ENCODE measurements around the gene SURF4. TPM values are rescaled to one million over a fixed set of nuclear protein-coding genes. Genes with fewer than 3 reads are reported as not detected.
A peak's percentile ranks its signal among the peaks of the same experiment; 100 is the strongest.
"Not testable (repeated sequence)": the region's sequence is repeated elsewhere in the genome, so short reads cannot be mapped to it uniquely, and the experiment has no call there.

SURF4 gene
- polyA plus RNA-seq, 1 experiment: 296 TPM

DNA sequence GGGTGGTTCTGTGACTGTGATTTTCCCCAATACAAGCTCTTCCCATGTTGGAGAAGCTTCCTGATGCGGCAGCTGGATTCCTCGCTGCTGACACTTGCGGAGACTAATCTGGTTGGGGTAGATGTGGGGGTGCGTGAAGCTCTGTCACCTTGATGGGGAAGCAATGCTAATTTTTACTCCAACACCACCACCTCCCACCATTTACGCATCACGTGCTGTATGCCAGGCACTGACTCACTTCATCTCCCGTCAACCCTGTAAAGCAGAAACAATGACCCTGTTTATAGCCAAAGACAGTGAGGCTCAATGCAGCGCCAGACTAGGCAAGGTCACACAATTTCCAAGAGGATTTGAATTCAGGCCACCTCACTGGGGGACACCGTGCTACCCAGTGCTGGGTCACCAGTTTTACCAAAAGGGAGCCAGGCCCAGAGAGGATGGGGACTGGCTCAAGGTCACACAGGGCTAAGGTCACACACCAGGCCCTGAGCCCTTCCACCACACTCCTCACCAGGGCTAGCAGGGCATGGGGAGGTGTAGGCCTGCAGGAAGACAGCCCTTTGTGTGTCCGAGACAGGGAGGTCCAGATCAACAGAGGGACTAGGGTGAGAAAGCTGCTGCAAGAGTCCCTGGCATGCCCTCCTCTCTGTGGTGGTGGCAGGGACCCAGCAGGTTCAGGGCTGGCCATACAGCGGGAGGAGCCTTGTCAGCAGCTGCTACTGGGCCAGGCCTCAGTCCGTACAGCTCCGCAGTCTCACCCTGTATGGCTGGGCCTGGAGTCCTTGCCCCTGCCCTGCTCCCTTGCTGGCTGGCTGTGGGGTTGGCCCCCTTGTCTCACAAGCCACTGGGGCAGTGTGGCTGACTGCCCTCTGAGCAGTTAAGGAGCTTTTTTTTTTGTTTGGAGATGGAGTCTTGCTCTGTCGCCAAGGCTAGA lies 3.6 kb upstream of the SURF4 start:
- Histone ChIP-seq H3K4me3 (ENCODE audit: low read depth, low read length) (no peak overlapping the region), H3K27ac (ENCODE audit: low read depth, low read length) (no peak overlapping the region), H3K9me3 (ENCODE audit: control insufficient read depth, insufficient read depth, low read length) (peaks cover 6% of the 10 kb centered on the region), H3K27me3 (ENCODE audit: control insufficient read depth, insufficient read depth, low read length) (no peaks in the 10 kb centered on the region)
- POLR2A ChIA-PET: no interaction called here
- TF ChIP-seq, protein P1, sequence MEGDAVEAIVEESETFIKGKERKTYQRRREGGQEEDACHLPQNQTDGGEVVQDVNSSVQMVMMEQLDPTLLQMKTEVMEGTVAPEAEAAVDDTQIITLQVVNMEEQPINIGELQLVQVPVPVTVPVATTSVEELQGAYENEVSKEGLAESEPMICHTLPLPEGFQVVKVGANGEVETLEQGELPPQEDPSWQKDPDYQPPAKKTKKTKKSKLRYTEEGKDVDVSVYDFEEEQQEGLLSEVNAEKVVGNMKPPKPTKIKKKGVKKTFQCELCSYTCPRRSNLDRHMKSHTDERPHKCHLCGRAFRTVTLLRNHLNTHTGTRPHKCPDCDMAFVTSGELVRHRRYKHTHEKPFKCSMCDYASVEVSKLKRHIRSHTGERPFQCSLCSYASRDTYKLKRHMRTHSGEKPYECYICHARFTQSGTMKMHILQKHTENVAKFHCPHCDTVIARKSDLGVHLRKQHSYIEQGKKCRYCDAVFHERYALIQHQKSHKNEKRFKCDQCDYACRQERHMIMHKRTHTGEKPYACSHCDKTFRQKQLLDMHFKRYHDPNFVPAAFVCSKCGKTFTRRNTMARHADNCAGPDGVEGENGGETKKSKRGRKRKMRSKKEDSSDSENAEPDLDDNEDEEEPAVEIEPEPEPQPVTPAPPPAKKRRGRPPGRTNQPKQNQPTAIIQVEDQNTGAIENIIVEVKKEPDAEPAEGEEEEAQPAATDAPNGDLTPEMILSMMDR (IDR thresholded peaks at IDR 0.05; ENCODE audit: low read depth, low read length): no peak
- CTCF ChIA-PET: interaction anchor here (1.2 kb wide), 1 partner anchor 108 kb away, joined by 4 read pairs; no protein-coding TSS in a partner anchor
- no peak for DNase-seq (ENCODE audit: low read depth, low spot score)

DNA sequence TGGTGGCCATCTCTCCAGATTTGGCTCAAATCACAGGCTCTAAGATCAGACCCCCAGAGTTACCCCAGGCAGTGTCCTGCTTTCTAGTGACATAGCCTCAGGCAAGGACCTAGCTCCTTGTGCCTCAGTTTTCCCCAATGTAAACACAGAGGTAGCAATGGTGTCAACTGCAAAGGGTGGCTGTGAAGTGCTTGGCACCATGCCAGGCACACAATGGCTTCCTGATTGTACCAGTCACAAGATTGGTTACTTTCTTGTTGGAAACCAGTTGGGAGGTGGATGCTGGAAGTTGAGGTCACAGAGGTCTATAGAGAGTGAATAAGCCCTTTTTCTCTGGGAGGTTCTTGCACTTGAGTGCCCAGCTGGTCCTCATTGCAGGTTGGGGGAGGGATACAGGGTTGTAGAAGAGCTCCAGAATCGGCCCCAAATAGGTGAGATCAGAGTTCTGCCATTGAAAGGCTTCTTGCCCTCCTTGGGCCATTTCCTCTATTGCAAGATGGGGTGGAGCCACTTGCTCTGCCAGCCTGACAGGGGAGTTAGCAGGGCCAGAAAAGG lies 2.6 kb upstream of the SURF4 start:
- TF ChIP-seq, protein P1 (IDR thresholded peaks at IDR 0.05; ENCODE audit: low read depth, low read length): no peak
- DNase-seq (ENCODE audit: low read depth, low spot score): no peak
- ChIA-PET CTCF (interaction anchor here (1.2 kb wide), 1 partner anchor 108 kb away, joined by 4 read pairs; no protein-coding TSS in a partner anchor), POLR2A (interaction anchor here (1.1 kb wide), 1 partner anchor 81 kb away, joined by 4 read pairs; the partner anchor contains the start of gene CACFD1)
- Histone ChIP-seq H3K27ac (ENCODE audit: low read depth, low read length) (no peak overlapping the region), H3K4me3 (ENCODE audit: low read depth, low read length) (no peak overlapping the region), H3K27me3 (ENCODE audit: control insufficient read depth, insufficient read depth, low read length) (no peaks in the 10 kb centered on the region), H3K9me3 (ENCODE audit: control insufficient read depth, insufficient read depth, low read length) (peaks cover 6% of the 10 kb centered on the region)

DNA sequence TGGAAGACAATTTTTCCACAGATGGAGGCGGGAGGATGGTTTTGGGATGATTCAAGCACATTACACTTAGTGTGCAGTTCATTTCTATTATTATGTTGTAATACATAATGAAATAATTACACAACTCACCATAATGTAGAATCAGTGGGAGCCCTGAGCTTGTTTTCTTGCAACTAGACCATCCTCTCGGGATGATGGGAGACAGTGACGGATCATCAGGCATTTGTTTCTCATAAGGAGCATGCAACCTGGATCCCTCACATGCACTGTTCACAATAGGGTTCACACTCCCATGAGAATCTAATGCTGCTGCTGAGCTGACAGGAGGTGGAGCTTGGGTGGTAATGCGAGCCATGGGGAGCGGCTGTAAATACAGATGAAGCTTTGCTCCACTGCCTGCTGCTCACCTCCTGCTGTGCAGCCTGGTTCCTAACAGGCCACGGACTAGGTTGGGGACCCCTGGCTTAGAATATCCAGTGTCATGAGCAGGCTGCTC lies 1.9 kb upstream of the SURF4 start:
- no peak overlapping the region for H3K4me3 ChIP-seq (ENCODE audit: low read depth, low read length)
- TF ChIP-seq, protein P1 (IDR thresholded peaks at IDR 0.05; ENCODE audit: low read depth, low read length): no peak
- no peak overlapping the region for H3K27ac ChIP-seq (ENCODE audit: low read depth, low read length)
- H3K9me3 ChIP-seq (ENCODE audit: control insufficient read depth, insufficient read depth, low read length): peaks cover 6% of the 10 kb centered on the region
- CTCF ChIA-PET: interaction anchor here (0.9 to 1.7 kb wide), 3 partner anchors 17 to 60 kb away, joined by 3 to 4 read pairs (median 4); no protein-coding TSS in a partner anchor
- POLR2A ChIA-PET: interaction anchor here (1.0 to 1.1 kb wide), 2 partner anchors 30 to 82 kb away, joined by 3 to 4 read pairs; partner anchors contain the start of genes CACFD1, MED22 and RPL7A
- H3K27me3 ChIP-seq (ENCODE audit: control insufficient read depth, insufficient read depth, low read length): no peaks in the 10 kb centered on the region
- DNase-seq (ENCODE audit: low read depth, low spot score): no peak

DNA sequence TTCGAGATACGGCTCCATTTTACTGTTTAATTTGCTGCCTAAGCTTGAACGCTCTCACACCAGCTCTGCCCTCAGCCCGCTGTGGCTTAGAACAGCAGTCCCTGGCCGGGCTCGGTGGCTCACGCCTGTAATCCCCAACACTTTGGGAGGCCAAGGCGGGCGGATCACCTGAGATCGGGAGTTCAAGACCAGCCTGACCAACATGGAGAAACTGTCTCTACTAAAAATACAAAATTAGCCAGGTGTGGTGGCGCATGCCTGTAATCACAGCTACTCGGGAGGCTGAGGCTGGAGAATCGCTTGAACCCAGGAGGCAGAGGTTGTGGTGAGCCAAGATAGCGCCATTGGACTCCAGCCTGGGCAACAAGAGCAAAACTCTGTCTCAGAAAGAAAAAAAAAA lies 1.4 kb upstream of the SURF4 start:
- H3K27me3 ChIP-seq (ENCODE audit: control insufficient read depth, insufficient read depth, low read length); H3K4me3 ChIP-seq (ENCODE audit: low read depth, low read length); H3K9me3 ChIP-seq (ENCODE audit: control insufficient read depth, insufficient read depth, low read length); H3K27ac ChIP-seq (ENCODE audit: low read depth, low read length); DNase-seq (ENCODE audit: low read depth, low spot score): not testable (repeated sequence)
- POLR2A ChIA-PET: interaction anchor here (0.8 to 1.1 kb wide), 3 partner anchors 29 to 347 kb away, joined by 3 to 6 read pairs (median 4); partner anchors contain the start of genes CACFD1, GTF3C5, MED22 and RPL7A
- CTCF ChIA-PET: interaction anchor here (0.9 to 1.7 kb wide), 3 partner anchors 18 to 61 kb away, joined by 3 to 4 read pairs (median 4); no protein-coding TSS in a partner anchor

DNA sequence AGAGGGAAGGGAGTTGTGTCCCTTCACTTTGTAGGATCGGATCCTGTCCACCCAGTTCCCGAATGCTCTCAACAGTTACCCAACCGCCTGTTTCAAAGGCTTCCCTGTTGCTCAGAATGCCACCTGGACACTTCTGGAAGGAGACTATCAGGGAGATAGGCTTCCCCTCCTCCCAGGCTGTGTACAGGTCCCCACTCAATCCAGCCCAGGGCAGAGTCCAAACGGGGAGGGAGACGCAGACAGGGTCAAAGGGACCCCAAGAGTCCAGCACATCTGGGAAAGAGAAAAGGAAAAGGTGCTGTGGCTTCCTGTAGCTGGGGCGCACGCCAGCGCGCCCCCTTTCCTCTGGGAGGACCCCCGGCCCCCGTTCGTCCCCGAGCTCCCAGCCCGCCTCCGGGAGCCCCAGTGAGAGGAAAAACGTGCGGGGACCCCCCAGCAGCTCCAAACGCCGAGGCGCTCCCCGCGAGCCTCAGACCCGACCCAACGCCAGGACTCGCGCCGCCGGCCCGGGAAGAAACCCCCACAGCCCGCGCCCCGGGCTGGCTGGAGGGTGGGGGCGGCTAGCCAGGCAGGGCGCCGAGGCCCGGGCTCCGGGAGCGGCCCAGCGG lies 640 bp downstream of the SURF4 start:
- ChIA-PET CTCF (no interaction called here), POLR2A (interaction anchor here (0.6 to 1.9 kb wide), 5 partner anchors 11 to 986 kb away, joined by 3 to 9 read pairs (median 7); partner anchors contain the start of genes MED22, RPL7A, SURF1 and SURF2)
- no peak for DNase-seq (ENCODE audit: low read depth, low spot score)
- Histone ChIP-seq H3K27me3 (ENCODE audit: control insufficient read depth, insufficient read depth, low read length) (no peaks in the 10 kb centered on the region), H3K9me3 (ENCODE audit: control insufficient read depth, insufficient read depth, low read length) (peaks cover 6% of the 10 kb centered on the region), H3K27ac (ENCODE audit: low read depth, low read length) (peak overlapping the region; percentile 80), H3K4me3 (ENCODE audit: low read depth, low read length) (peak overlapping the region; percentile 73)
- TF ChIP-seq, protein P1 (IDR thresholded peaks at IDR 0.05; ENCODE audit: low read depth, low read length): no peak
